HepG2 (cell line): ENCODE measurements around the gene ALS2CL.

ENCODE experiments used
- ARID2 ChIP-seq: sonication (generic); formaldehyde crosslinking; IDR thresholded peaks from 2 replicates; pipeline ENCODE4 v1.8.1; 2022; ENCODE audit warnings: mild to moderate bottlenecking, missing genetic modification reagents, borderline replicate concordance
- NFATC3 ChIP-seq: sonication (generic); formaldehyde crosslinking; IDR thresholded peaks from 2 replicates; pipeline ENCODE4 v1.5.1; 2020; ENCODE audit warnings: mild to moderate bottlenecking, missing genetic modification reagents
- YY1 ChIP-seq: IDR thresholded peaks from 2 replicates; pipeline ENCODE4 v1.6.1; 2011; ENCODE audit warnings: low read length, low read depth, moderate library complexity, mild to moderate bottlenecking; ENCODE audit not compliant: insufficient read depth, insufficient replicate concordance

DNA sequence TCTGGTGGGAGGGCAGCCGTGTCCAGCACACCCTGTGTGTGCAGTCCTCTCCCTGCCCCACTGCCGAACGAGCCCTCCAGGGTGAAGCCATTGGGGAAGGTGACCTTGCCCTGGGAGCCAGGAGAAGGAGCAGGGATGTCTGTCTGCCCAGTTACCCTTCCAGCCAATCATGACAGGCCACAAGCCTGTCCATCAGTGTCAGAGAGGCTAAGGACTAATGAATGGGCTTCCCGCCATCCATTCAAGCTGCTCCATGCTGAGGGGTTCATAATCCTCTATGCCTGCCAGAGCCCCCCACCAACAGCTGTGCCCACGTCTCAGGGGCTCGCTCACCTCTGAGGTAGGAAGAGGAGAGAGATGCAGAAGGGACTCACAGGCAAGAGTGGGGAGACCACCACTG is 15.2 kb downstream of the ALS2CL start:
- TF ChIP-seq ARID2 (CRISPR knock-in tag) (no peak), YY1 (no peak), NFATC3 (CRISPR knock-in tag) (no peak)
